Cardiac fibroblast (primary cell): ENCODE results near the gene MYH2.

Experiments
- DNase-seq, 2 donors: peaks; one replicate each; pipeline versions ENCODE4 v3.0.0 to v3.0.0-alpha.2; 2010; ENCODE audit warnings: low read depth in 2 of 2
- H3K4me3 ChIP-seq, 2 donors: replicated peaks in 1 of 2; 1 replicate in 1 of 2; 2 replicates in 1 of 2; pipeline ENCODE4 v1.5.1; 2011; ENCODE audit warnings: low read depth in 2 of 2, low read length in 2 of 2, mild to moderate bottlenecking in 2 of 2, moderate library complexity in 1 of 2
- CTCF ChIP-seq: IDR thresholded peaks from one replicate; pipeline ENCODE4 v1.5.1; 2011; ENCODE audit warnings: low read depth, mild to moderate bottlenecking, low read length, inconsistent platforms

Gene MYH2

GRCh38 chr17:10516065-10516464 lies 33.4 kb downstream of the MYH2 start:
- no peak for TF ChIP-seq CTCF
- no peak for DNase-seq
- H3K4me3 ChIP-seq: no peak overlapping the region

- DNase-seq: peak; percentile 13 to 61
- no peak overlapping the region for H3K4me3 ChIP-seq
- TF ChIP-seq CTCF: no peak
Measured at GRCh38 chr17:10513299-10514067, 36.0 kb downstream of the MYH2 start.

- no peak for TF ChIP-seq CTCF
Measured at GRCh38 chr17:10512856-10513255, 36.6 kb downstream of the MYH2 start.

GRCh38 chr17:10499950-10500349 lies 49.5 kb downstream of the MYH2 start:
- DNase-seq: peak in 1 of 2 donors; percentile 12
- TF ChIP-seq CTCF: no peak

More at GRCh38 chr17:10512856-10513255, 36.6 kb downstream of the MYH2 start:
- H3K4me3 ChIP-seq: no peak overlapping the region
- no peak for DNase-seq

GRCh38 chr17:10492004-10492403 lies 57.5 kb downstream of the MYH2 start:
- no peak overlapping the region for H3K4me3 ChIP-seq
- DNase-seq: no peak
- no peak for TF ChIP-seq CTCF

More at GRCh38 chr17:10499950-10500349, 49.5 kb downstream of the MYH2 start:
- H3K4me3 ChIP-seq: no peak overlapping the region

- TF ChIP-seq CTCF: no peak
- H3K4me3 ChIP-seq: no peak overlapping the region
- no peak for DNase-seq
Measured at GRCh38 chr17:10482252-10482651, 67.2 kb downstream of the MYH2 start.
